Natural killer cell (primary cell): ENCODE data around the gene SLC17A9. TPM values are rescaled to one million over a fixed set of nuclear protein-coding genes. Genes with fewer than 3 reads are reported as not detected.

Experiments used
- ATAC-seq, 3 donors: fragments of 150-1000 bp in 2 of 3; fragments of 200-7000 bp in 1 of 3; cut with Tn5 transposase; 1 replicate in 1 of 3; 2 replicates in 2 of 3; pipeline ENCODE4 v1.10.0; 2021; ENCODE audit warnings: mild to moderate bottlenecking in 2 of 3, moderate library complexity in 2 of 3
- DNase-seq, 2 donors: peaks; one replicate each; pipeline versions ENCODE4 v3.0.0 to v3.0.0-alpha.2; 2013 to 2021; ENCODE audit warnings: mixed read lengths in 1 of 2
- H3K27ac ChIP-seq: one replicate; pipeline ENCODE4 v1.5.1; 2013; ENCODE audit warnings: mild to moderate bottlenecking, low read length
- H3K27me3 ChIP-seq: one replicate; pipeline ENCODE4 v1.6.1; 2013; ENCODE audit warnings: low read length; ENCODE audit not compliant: control insufficient read depth, insufficient read depth
- H3K36me3 ChIP-seq: one replicate; pipeline ENCODE4 v1.6.1; 2013; ENCODE audit warnings: low read length; ENCODE audit not compliant: control insufficient read depth, insufficient read depth
- H3K4me1 ChIP-seq: one replicate; pipeline ENCODE4 v1.6.1; 2013; ENCODE audit warnings: low read length; ENCODE audit not compliant: control insufficient read depth, insufficient read depth
- H3K4me3 ChIP-seq: one replicate; pipeline ENCODE4 v1.5.1; 2013; ENCODE audit warnings: low read length
- H3K9me3 ChIP-seq: one replicate; pipeline ENCODE4 v1.6.1; 2013; ENCODE audit warnings: low read length; ENCODE audit not compliant: control insufficient read depth, insufficient read depth
- H3K27ac Mint-ChIP-seq, 2 donors: one replicate each; pipeline ENCODE4 v1.8.0; 2022; ENCODE audit warnings: mild to moderate bottlenecking in 2 of 2, mixed read lengths in 2 of 2, moderate library complexity in 1 of 2
- H3K27me3 Mint-ChIP-seq, 2 donors: one replicate each; pipeline ENCODE4 v1.8.0; 2022; ENCODE audit warnings: low read depth in 2 of 2, mixed read lengths in 2 of 2
- H3K36me3 Mint-ChIP-seq: one replicate; pipeline ENCODE4 v1.8.0; 2022; ENCODE audit warnings: mixed read lengths
- H3K4me1 Mint-ChIP-seq, 2 donors: one replicate each; pipeline ENCODE4 v1.8.0; 2022; ENCODE audit warnings: mixed read lengths in 2 of 2
- H3K4me3 Mint-ChIP-seq: one replicate; pipeline ENCODE4 v1.8.0; 2022; ENCODE audit warnings: mild to moderate bottlenecking, moderate library complexity, mixed read lengths
- H3K9me3 Mint-ChIP-seq, 2 donors: one replicate each; pipeline ENCODE4 v1.8.0; 2022; ENCODE audit warnings: mixed read lengths in 2 of 2
- WGBS: methylation state at CpG from one replicate; pipeline ENCODE4 v1.1.7; 2013; ENCODE audit warnings: missing lambda C conversion rate; ENCODE audit not compliant: insufficient coverage; 5-methylcytosine and 5-hydroxymethylcytosine counted together
- intact Hi-C: fragments of 100-400 bp; cut with micrococcal nuclease; formaldehyde crosslinking; loops from one replicate; pipeline ENCODE4 v1.14.2; 2022
- total RNA-seq, 4 donors: library from RNA; stranded (reverse); fragments of 120-200 nt in 1 of 4; gene quantifications; one replicate each; pipeline versions ENCODE4 v1.2.3 to v1.2.4, GENCODE V29; 2013 to 2022
- TF ChIP-seq, protein P1 (sequence below): fragments of 200-600 bp; IDR thresholded peaks from one replicate; pipeline ENCODE4 v1.8.0; 2022; ENCODE audit warnings: antibody characterized with exemption

SLC17A9 gene
- 10 to 100 TPM; 22.3 to 24.0 (median 23.8) TPM for total RNA-seq
- total RNA-seq (2013) = 14.7 TPM

DNA sequence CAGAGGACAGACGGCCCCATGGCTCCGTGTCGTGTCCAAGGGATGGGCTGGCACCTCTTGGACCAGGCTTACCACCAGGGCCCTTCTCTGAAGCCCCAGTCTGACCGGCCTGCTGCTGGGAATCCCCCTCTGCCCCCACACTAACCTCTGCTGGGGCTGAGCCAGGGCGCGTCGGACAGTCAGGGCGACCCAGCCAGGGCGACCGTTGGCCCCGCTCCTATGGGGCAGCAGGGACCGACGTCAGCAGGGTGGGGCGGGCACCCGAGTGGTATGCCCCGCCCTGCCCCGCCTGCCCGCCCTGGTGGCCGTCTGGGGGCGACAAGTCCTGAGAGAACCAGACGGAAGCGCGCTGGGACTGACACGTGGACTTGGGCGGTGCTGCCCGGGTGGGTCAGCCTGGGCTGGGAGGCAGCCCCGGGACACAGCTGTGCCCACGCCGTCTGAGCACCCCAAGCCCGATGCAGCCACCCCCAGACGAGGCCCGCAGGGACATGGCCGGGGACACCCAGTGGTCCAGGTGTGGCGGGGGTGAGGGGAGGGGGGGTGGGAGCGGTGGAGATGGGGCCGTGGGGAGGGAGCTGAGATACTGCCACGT, at the start of gene SLC17A9:
Gene SLC17A9, plus strand, starts transcription at position 337 of the 595 bp plus-strand sequence. Its CDS starts 122 bp downstream, at position 459.
- H3K27me3 Mint-ChIP-seq = no peaks in the 10 kb centered on the region
- Histone ChIP-seq H3K27ac (peak within 1 kb of the TSS; percentile 97), H3K36me3 (peaks cover 21% of the 10 kb centered on the region), H3K9me3 (no peaks in the 10 kb centered on the region), H3K4me3 (peak within 1 kb of the TSS; percentile 35), H3K27me3 (no peaks in the 10 kb centered on the region), H3K4me1 (peaks cover 45% of the 10 kb centered on the region)
- ATAC-seq = peak; percentile 64 to 76 (median 75)
- DNase-seq = peak; percentile 59 to 67
- TF ChIP-seq, protein P1, sequence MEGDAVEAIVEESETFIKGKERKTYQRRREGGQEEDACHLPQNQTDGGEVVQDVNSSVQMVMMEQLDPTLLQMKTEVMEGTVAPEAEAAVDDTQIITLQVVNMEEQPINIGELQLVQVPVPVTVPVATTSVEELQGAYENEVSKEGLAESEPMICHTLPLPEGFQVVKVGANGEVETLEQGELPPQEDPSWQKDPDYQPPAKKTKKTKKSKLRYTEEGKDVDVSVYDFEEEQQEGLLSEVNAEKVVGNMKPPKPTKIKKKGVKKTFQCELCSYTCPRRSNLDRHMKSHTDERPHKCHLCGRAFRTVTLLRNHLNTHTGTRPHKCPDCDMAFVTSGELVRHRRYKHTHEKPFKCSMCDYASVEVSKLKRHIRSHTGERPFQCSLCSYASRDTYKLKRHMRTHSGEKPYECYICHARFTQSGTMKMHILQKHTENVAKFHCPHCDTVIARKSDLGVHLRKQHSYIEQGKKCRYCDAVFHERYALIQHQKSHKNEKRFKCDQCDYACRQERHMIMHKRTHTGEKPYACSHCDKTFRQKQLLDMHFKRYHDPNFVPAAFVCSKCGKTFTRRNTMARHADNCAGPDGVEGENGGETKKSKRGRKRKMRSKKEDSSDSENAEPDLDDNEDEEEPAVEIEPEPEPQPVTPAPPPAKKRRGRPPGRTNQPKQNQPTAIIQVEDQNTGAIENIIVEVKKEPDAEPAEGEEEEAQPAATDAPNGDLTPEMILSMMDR = no peak
- H3K4me3 Mint-ChIP-seq = peak within 1 kb of the TSS; percentile 84
- WGBS = 5% methylated on average over 33 of the region's 37 CpGs
- H3K9me3 Mint-ChIP-seq = no peaks in the 10 kb centered on the region
- intact Hi-C loops = loop anchor here (5.0 kb wide), 1 partner anchor 35 kb away; no protein-coding TSS in a partner anchor
- H3K27ac Mint-ChIP-seq = peak within 1 kb of the TSS; percentile 89 to 93
- peaks cover 21 to 29% of the 10 kb centered on the region in 2 donors for H3K4me1 Mint-ChIP-seq
- no peaks in the 10 kb centered on the region for H3K36me3 Mint-ChIP-seq

DNA sequence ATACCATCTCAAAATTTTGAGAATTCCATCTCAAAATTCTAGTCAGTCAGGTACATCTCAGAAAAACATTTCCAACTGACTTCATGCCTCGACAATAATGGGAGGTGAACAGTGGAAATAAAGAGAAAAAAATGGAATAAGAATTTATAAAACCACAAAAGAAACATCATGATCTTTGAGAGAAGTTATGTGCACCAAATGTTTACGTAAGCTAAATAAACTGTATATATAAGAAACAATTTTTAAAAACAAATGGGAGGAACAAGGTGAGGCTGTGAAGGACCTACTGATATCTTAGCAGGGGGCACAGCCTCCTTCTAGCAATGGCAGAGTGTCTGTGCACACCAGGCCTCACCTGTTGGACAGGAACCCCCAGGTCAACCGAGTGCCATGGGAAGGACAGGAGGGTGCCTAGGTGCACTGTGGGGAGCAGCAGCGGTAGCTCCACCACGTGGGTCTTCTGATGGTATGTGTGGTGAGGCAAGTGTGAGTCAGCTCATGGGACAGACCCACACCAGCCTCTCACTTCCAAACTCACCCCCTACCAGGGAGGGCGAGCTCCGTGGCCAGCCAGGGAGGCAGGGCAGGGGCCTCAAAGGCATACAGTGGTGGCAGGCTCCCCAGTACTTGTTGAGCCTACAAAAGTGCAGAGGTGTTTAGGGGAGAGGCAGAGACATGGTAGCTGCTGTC, 49.4 kb upstream of the SLC17A9 start:
- H3K36me3 ChIP-seq = peaks cover 63% of the 10 kb centered on the region
- no peak overlapping the region for H3K27ac ChIP-seq
- H3K9me3 ChIP-seq = no peaks in the 10 kb centered on the region
- H3K27me3 Mint-ChIP-seq = no peaks in the 10 kb centered on the region
- H3K4me1 ChIP-seq = peaks cover 13% of the 10 kb centered on the region
- ATAC-seq = no peak
- TF ChIP-seq, protein P1 = no peak
- DNase-seq = no peak
- WGBS = 87% methylated on average over 3 of the region's 7 CpGs
- peak overlapping the region; percentile 49 to 57 for H3K27ac Mint-ChIP-seq
- no peaks in the 10 kb centered on the region for H3K27me3 ChIP-seq
- H3K4me3 ChIP-seq = no peak overlapping the region
- H3K4me3 Mint-ChIP-seq = no peak overlapping the region
- H3K9me3 Mint-ChIP-seq = no peaks in the 10 kb centered on the region
- intact Hi-C loops = no loop called here
- H3K36me3 Mint-ChIP-seq = peaks cover 16% of the 10 kb centered on the region
- peaks cover 21 to 24% of the 10 kb centered on the region in 2 donors for H3K4me1 Mint-ChIP-seq

DNA sequence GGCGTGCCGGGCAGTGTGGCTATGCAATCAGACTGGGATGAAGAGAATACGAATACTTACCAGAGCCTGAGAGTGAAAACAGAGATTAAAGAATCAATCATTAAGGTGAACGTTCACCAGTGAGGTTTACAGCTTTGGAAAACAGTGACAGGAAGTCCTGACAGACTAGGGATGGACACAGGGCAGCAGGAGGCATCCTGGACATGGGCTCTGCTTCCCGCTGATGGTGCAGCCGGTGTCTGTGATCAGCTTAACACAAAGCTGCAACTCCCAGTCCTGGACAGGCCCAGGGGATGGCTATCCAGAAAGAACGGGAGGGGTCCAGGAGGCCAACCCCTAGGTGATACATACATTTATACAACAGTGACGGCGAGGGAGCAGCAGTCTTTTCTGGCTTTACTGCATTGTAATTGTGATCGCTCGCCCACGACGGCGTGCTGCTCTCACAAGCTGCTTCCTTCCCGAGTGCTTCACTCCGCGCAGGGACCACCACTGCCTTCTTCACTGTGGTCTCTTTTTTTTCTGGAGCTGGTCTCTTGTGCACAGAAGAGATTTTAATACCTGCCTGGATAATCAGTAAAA, 46.9 kb upstream of the SLC17A9 start:
- DNase-seq (no peak), ATAC-seq (no peak)
- no peaks in the 10 kb centered on the region for H3K27me3 ChIP-seq
- no peak overlapping the region for H3K27ac ChIP-seq
- H3K9me3 ChIP-seq = no peaks in the 10 kb centered on the region
- intact Hi-C loops = no loop called here
- H3K36me3 ChIP-seq = peaks cover 87% of the 10 kb centered on the region
- peaks cover under 1% of the 10 kb centered on the region for H3K4me1 ChIP-seq
- WGBS = 97% methylated on average over 17 of the region's 17 CpGs
- TF ChIP-seq, protein P1 = no peak
- Mint-ChIP-seq H3K4me3 (no peak overlapping the region), H3K9me3 (no peaks in the 10 kb centered on the region), H3K27ac (peak overlapping the region; percentile 34 to 61), H3K4me1 (peaks cover 16 to 28% of the 10 kb centered on the region in 2 donors), H3K27me3 (no peaks in the 10 kb centered on the region), H3K36me3 (peaks cover 16% of the 10 kb centered on the region)
- H3K4me3 ChIP-seq = no peak overlapping the region
